ENCODE results near the gene ODC1.

DNA sequence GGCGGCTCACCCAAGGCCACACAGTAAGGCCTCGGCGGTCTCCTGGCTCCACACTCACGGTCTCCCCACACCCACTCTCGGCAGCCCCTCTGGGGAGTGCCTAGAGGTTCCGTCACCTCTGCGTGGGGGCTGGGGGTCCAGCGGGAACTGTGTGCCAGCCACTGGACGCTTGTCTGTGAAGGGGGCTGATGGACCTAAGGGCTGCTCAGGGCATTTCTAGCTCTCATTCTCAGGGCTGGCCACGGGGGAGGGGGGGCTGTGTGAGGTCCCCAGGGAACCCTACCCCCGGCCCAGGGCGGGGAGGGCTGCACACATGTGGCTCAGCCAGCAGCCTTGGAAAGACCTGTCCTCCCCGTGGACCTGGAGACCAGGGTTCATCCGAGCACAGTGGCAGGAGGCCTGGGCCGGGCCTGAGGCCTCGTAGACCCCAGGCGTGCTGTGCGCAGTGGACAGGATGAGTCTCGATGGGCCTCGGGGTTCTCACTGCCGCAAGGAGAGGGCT is 27.1 kb upstream of the ODC1 start:
- TF ChIP-seq, protein P1, sequence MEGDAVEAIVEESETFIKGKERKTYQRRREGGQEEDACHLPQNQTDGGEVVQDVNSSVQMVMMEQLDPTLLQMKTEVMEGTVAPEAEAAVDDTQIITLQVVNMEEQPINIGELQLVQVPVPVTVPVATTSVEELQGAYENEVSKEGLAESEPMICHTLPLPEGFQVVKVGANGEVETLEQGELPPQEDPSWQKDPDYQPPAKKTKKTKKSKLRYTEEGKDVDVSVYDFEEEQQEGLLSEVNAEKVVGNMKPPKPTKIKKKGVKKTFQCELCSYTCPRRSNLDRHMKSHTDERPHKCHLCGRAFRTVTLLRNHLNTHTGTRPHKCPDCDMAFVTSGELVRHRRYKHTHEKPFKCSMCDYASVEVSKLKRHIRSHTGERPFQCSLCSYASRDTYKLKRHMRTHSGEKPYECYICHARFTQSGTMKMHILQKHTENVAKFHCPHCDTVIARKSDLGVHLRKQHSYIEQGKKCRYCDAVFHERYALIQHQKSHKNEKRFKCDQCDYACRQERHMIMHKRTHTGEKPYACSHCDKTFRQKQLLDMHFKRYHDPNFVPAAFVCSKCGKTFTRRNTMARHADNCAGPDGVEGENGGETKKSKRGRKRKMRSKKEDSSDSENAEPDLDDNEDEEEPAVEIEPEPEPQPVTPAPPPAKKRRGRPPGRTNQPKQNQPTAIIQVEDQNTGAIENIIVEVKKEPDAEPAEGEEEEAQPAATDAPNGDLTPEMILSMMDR (optimal IDR thresholded peaks at IDR 0.05 in 1 of 3, IDR thresholded peaks at IDR 0.05 in 1 of 3, conservative IDR thresholded peaks at IDR 0.05 in 1 of 3; ENCODE audit: extremely low read depth in 1 of 3, insufficient read depth in 2 of 3, low read length in 3 of 3): no peak
- TF ChIP-seq EZH2 (IDR thresholded peaks at IDR 0.05; ENCODE audit: low read length): no peak
